Measurements from ENCODE around the gene FAM124B. TPM values are rescaled to one million over a fixed set of nuclear protein-coding genes. Genes with fewer than 3 reads are reported as not detected.

Gene FAM124B
- total RNA-seq = 151 and 177 TPM in 2 replicates

GRCh38 chr2:224401641-224402342 is at the start of gene FAM124B:
Gene FAM124B (minus strand): TSS chr2:224402107. CDS start chr2:224401768, 339 bp downstream.

Other genes starting within 250 kb of the FAM124B start
- gene CUL3, start 183.3 kb upstream of the FAM124B start, total RNA-seq = 60.4 and 71.9 TPM in 2 replicates

Measured in vein endothelial cell (primary cell).